SK-N-MC (cell line): Measurements from ENCODE around the gene SLC35F4.

ENCODE experiments used
- EZH2 ChIP-seq: fragments of 200-600 bp; sonication (generic); IDR thresholded peaks from one replicate; pipeline ENCODE4 v1.6.1; 2017; ENCODE audit warnings: antibody characterized with exemption
- POLR2AphosphoS5 ChIP-seq: IDR thresholded peaks from 2 replicates; pipeline ENCODE4 v1.6.1; 2012; ENCODE audit warnings: mild to moderate bottlenecking, low read depth, low read length, borderline replicate concordance

- TF ChIP-seq POLR2AphosphoS5 (no peak), EZH2 (no peak)
Measured at GRCh38 chr14:57785058-57785457, 80.8 kb downstream of the SLC35F4 start.
